ENCODE data around the gene EPHA4.

Gene EPHA4

DNA sequence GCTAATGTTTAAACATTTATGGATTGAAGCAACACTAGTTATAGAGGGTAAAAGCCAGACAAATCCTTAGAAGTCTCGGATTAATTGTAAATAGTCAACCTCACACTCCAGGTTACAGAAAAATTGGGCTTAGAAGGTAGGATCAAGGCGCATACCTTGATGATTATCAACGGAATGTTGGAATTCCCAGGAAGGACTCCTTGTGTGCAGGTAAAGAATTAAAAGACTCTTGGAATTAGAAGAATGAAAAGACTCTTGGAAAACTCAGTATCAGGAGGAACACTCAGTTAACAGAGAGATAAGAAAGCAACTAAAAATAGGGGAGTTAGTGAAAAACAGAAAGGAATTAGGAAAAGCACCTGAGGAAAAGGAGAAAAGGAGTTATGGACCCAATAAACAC, 29.3 kb upstream of the EPHA4 start:
- H3K27ac ChIP-seq: no peak overlapping the region
- H3K4me2 ChIP-seq: no peak overlapping the region
- no peaks in the 10 kb centered on the region for H3K27me3 ChIP-seq (ENCODE audit: insufficient read depth, low read depth)
- no peaks in the 10 kb centered on the region for H3K36me3 ChIP-seq (ENCODE audit: insufficient read depth)
- TF ChIP-seq, protein P1, sequence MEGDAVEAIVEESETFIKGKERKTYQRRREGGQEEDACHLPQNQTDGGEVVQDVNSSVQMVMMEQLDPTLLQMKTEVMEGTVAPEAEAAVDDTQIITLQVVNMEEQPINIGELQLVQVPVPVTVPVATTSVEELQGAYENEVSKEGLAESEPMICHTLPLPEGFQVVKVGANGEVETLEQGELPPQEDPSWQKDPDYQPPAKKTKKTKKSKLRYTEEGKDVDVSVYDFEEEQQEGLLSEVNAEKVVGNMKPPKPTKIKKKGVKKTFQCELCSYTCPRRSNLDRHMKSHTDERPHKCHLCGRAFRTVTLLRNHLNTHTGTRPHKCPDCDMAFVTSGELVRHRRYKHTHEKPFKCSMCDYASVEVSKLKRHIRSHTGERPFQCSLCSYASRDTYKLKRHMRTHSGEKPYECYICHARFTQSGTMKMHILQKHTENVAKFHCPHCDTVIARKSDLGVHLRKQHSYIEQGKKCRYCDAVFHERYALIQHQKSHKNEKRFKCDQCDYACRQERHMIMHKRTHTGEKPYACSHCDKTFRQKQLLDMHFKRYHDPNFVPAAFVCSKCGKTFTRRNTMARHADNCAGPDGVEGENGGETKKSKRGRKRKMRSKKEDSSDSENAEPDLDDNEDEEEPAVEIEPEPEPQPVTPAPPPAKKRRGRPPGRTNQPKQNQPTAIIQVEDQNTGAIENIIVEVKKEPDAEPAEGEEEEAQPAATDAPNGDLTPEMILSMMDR (conservative IDR thresholded peaks at IDR 0.05; ENCODE audit: low read depth, low read length): no peak
- no peak overlapping the region for H3K4me3 ChIP-seq (IDR thresholded peaks at IDR 0.05; ENCODE audit: insufficient read depth, low read depth, low read length)
- no peak overlapping the region for H2AFZ ChIP-seq (ENCODE audit: low read depth)
- H3K9ac ChIP-seq: no peak overlapping the region
- no peaks in the 10 kb centered on the region for H3K79me2 ChIP-seq (ENCODE audit: insufficient read depth, low read depth)
- no peaks in the 10 kb centered on the region for H4K20me1 ChIP-seq (ENCODE audit: insufficient read depth)
- no peaks in the 10 kb centered on the region for H3K4me1 ChIP-seq (ENCODE audit: low read depth, poor library complexity, severe bottlenecking)

DNA sequence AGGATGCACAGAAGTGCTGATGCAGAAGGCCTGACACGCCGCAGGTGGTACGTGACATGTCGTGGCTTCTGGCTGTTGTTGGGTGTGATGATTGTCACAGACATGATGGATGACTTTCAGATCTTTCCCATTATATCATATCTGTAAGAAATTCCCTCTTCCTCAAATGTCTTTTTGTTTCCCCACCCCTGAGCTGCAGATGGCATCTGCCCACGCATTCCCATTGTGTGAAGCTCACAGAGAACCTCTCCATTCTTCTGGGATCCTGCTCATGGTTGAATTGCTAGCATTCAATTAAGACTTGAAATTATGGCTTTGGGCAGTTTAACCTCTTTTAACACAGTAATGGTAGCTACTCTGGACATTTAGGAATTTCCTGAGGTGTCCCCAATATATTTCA, 28.3 kb upstream of the EPHA4 start:
- Histone ChIP-seq H3K27ac (no peak overlapping the region), H3K27me3 (ENCODE audit: insufficient read depth, low read depth) (no peaks in the 10 kb centered on the region), H2AFZ (ENCODE audit: low read depth) (no peak overlapping the region), H3K4me2 (no peak overlapping the region), H3K79me2 (ENCODE audit: insufficient read depth, low read depth) (no peaks in the 10 kb centered on the region), H3K4me3 (IDR thresholded peaks at IDR 0.05; ENCODE audit: insufficient read depth, low read depth, low read length) (no peak overlapping the region), H3K4me1 (ENCODE audit: low read depth, poor library complexity, severe bottlenecking) (no peaks in the 10 kb centered on the region), H4K20me1 (ENCODE audit: insufficient read depth) (no peaks in the 10 kb centered on the region), H3K9ac (no peak overlapping the region), H3K36me3 (ENCODE audit: insufficient read depth) (no peaks in the 10 kb centered on the region)
- TF ChIP-seq, protein P1 (conservative IDR thresholded peaks at IDR 0.05; ENCODE audit: low read depth, low read length): no peak

DNA sequence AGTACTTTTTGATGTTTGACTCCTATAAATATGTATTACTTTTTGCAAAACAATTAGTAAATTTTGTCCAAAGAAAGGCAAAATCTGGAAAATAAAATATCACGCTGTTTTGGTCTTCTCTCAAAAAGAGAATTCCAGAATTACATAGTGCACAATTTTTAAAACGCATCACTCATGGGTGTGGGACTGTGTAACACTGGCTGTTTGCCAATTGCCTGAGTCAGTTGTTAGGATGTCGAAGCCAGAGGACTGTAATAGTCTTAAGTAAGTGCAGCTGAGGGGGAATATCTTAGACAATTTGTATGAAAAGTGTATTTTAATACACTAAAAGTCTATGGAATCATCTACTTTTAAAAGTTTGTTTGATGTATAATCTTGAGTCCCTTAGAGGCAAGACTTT, 24.1 kb upstream of the EPHA4 start:
- H3K36me3 ChIP-seq (ENCODE audit: insufficient read depth): no peaks in the 10 kb centered on the region
- H4K20me1 ChIP-seq (ENCODE audit: insufficient read depth): no peaks in the 10 kb centered on the region
- no peak overlapping the region for H3K9ac ChIP-seq
- H3K27me3 ChIP-seq (ENCODE audit: insufficient read depth, low read depth): no peaks in the 10 kb centered on the region
- no peak overlapping the region for H2AFZ ChIP-seq (ENCODE audit: low read depth)
- H3K4me1 ChIP-seq (ENCODE audit: low read depth, poor library complexity, severe bottlenecking): no peaks in the 10 kb centered on the region
- TF ChIP-seq, protein P1 (conservative IDR thresholded peaks at IDR 0.05; ENCODE audit: low read depth, low read length): no peak
- no peak overlapping the region for H3K27ac ChIP-seq
- no peak overlapping the region for H3K4me3 ChIP-seq (IDR thresholded peaks at IDR 0.05; ENCODE audit: insufficient read depth, low read depth, low read length)
- H3K4me2 ChIP-seq: no peak overlapping the region
- H3K79me2 ChIP-seq (ENCODE audit: insufficient read depth, low read depth): no peaks in the 10 kb centered on the region

GRCh38 chr2:221590861-221591365, 18.8 kb upstream of the EPHA4 start:
- Histone ChIP-seq H4K20me1 (ENCODE audit: insufficient read depth) (no peaks in the 10 kb centered on the region), H3K4me1 (ENCODE audit: low read depth, poor library complexity, severe bottlenecking) (no peaks in the 10 kb centered on the region), H3K36me3 (ENCODE audit: insufficient read depth) (no peaks in the 10 kb centered on the region), H3K79me2 (ENCODE audit: insufficient read depth, low read depth) (no peaks in the 10 kb centered on the region), H3K27ac (no peak overlapping the region), H3K4me2 (no peak overlapping the region), H3K27me3 (ENCODE audit: insufficient read depth, low read depth) (no peaks in the 10 kb centered on the region), H3K4me3 (IDR thresholded peaks at IDR 0.05; ENCODE audit: insufficient read depth, low read depth, low read length) (no peak overlapping the region), H3K9ac (no peak overlapping the region), H2AFZ (ENCODE audit: low read depth) (no peak overlapping the region)
- TF ChIP-seq, protein P1 (conservative IDR thresholded peaks at IDR 0.05; ENCODE audit: low read depth, low read length): no peak

Data from KMS-11 (cell line).